Measurements from ENCODE around the gene SRRM4.

DNA sequence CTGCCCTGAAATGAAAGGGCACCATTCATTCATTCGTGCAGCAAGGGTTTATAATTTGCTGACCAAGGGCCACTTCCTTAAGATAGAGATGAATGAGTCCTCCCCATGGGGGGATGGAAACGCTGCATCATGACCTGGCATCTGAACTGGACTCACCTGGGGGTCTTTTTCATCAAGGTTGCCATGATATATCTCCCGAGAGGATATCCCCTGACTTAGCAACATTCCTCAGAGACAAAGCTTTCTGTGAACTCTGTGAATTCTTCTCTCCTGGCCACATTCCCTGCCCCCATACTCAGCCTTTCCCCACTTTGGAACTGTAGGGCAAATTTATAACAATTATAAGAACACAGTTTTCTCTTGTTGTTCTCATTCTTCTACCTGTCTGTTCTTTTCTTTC lies 30.8 kb downstream of the SRRM4 start:
- TF ChIP-seq, protein P1, sequence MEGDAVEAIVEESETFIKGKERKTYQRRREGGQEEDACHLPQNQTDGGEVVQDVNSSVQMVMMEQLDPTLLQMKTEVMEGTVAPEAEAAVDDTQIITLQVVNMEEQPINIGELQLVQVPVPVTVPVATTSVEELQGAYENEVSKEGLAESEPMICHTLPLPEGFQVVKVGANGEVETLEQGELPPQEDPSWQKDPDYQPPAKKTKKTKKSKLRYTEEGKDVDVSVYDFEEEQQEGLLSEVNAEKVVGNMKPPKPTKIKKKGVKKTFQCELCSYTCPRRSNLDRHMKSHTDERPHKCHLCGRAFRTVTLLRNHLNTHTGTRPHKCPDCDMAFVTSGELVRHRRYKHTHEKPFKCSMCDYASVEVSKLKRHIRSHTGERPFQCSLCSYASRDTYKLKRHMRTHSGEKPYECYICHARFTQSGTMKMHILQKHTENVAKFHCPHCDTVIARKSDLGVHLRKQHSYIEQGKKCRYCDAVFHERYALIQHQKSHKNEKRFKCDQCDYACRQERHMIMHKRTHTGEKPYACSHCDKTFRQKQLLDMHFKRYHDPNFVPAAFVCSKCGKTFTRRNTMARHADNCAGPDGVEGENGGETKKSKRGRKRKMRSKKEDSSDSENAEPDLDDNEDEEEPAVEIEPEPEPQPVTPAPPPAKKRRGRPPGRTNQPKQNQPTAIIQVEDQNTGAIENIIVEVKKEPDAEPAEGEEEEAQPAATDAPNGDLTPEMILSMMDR (IDR thresholded peaks at IDR 0.05): no peak
- TF ChIP-seq EP300 (IDR thresholded peaks at IDR 0.05) (no peak), POLR2A (IDR thresholded peaks at IDR 0.05) (no peak)

All from tibial nerve (tissue), 4 donors.